ENCODE results near the gene FAM53B. TPM values are rescaled to one million over a fixed set of nuclear protein-coding genes. Genes with fewer than 3 reads are reported as not detected.
A peak's percentile ranks its signal among the peaks of the same experiment; 100 is the strongest.

Gene FAM53B
- total RNA-seq, 2 experiments from 2014 or later, result 33.5 to 45.5 TPM

DNA sequence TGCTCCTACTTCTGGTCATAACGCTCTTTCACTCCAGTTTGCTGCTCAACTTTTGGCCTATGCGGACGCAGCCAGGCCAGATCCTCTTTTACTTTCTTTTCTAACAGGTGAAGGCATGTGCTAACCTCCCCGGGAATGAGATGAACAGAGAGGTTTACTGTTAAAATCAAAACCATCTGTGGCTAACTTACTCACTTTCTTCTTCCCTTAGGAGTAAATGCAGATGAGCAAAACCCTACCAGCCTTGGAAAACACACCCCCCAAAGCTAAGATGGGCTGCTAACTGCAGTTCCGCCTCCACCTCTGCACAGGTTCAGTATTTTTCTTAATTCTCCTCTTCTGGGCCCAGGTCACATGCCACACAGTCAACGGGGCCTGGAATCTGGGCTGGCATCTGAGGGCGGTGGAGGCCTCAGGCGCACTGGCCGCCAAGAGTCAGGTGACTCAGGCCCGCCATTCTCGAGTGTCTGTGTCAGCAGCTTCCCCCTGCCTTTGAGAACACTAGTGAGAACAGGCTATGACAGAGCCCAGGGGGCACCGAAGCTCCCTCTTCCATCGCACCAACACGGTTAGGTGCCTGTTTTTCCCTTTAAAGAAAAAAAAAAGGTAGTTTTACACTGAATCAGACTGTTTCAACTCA, 11.1 kb downstream of the FAM53B start:
- peak; percentile 76 for ATAC-seq

DNA sequence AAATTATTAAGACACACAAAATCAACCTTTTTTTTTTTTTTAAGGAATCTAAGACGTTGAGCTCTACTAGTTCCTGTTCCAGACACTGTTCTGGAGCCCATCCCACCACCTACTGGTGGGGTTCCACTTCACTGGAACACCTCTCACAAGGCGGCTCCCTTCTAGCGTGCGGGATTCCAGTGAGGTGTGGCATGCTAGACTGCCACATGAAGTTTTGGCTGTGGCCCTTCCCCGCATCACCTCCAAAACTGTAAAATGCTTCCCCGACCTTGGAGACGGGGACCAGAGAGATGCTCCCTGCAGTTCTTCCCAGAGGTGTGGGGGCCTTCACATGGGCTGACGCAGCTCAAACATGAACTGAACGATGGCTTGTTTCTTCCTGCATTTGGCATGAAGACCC, 12.6 kb downstream of the FAM53B start:
- Mint-ChIP-seq H3K4me3 (no peak overlapping the region), H3K9me3 (ENCODE audit: low read depth) (no peaks in the 10 kb centered on the region), H3K27me3 (no peaks in the 10 kb centered on the region), H3K27ac (no peak overlapping the region), H3K4me1 (peaks cover 93% of the 10 kb centered on the region), H3K36me3 (peaks cover 21% of the 10 kb centered on the region)
- DNase-seq (peak; percentile 36), ATAC-seq (no peak)
- CTCF ChIA-PET, result interaction anchor here (1.1 to 4.5 kb wide), 5 partner anchors 8 to 120 kb away, joined by 3 to 40 read pairs (median 5); no protein-coding TSS in a partner anchor

More for the DNA sequence above, 11.1 kb downstream of the FAM53B start:
- H3K4me3 Mint-ChIP-seq, result peak overlapping the region; percentile 67
- no peaks in the 10 kb centered on the region for H3K27me3 Mint-ChIP-seq
- H3K36me3 Mint-ChIP-seq, result peaks cover 20% of the 10 kb centered on the region
- CTCF ChIA-PET, result interaction anchor here (0.7 to 4.5 kb wide), 11 partner anchors 9 to 90 kb away, joined by 3 to 40 read pairs (median 4); no protein-coding TSS in a partner anchor
- H3K9me3 Mint-ChIP-seq (ENCODE audit: low read depth), result no peaks in the 10 kb centered on the region
- peak; percentile 80 for DNase-seq
- peak overlapping the region; percentile 89 for H3K27ac Mint-ChIP-seq
- H3K4me1 Mint-ChIP-seq, result peaks cover 97% of the 10 kb centered on the region

GRCh38 chr10:124730790-124731189, 13.4 kb downstream of the FAM53B start:
- CTCF ChIA-PET, result interaction anchor here (1.3 to 4.5 kb wide), 2 partner anchors 11 to 13 kb away, joined by 5 to 40 read pairs; no protein-coding TSS in a partner anchor
- H3K27ac Mint-ChIP-seq, result no peak overlapping the region
- ATAC-seq, result no peak
- peaks cover 24% of the 10 kb centered on the region for H3K36me3 Mint-ChIP-seq
- peaks cover 92% of the 10 kb centered on the region for H3K4me1 Mint-ChIP-seq
- no peak for DNase-seq
- H3K9me3 Mint-ChIP-seq (ENCODE audit: low read depth), result no peaks in the 10 kb centered on the region
- H3K27me3 Mint-ChIP-seq, result no peaks in the 10 kb centered on the region
- H3K4me3 Mint-ChIP-seq, result no peak overlapping the region

DNA sequence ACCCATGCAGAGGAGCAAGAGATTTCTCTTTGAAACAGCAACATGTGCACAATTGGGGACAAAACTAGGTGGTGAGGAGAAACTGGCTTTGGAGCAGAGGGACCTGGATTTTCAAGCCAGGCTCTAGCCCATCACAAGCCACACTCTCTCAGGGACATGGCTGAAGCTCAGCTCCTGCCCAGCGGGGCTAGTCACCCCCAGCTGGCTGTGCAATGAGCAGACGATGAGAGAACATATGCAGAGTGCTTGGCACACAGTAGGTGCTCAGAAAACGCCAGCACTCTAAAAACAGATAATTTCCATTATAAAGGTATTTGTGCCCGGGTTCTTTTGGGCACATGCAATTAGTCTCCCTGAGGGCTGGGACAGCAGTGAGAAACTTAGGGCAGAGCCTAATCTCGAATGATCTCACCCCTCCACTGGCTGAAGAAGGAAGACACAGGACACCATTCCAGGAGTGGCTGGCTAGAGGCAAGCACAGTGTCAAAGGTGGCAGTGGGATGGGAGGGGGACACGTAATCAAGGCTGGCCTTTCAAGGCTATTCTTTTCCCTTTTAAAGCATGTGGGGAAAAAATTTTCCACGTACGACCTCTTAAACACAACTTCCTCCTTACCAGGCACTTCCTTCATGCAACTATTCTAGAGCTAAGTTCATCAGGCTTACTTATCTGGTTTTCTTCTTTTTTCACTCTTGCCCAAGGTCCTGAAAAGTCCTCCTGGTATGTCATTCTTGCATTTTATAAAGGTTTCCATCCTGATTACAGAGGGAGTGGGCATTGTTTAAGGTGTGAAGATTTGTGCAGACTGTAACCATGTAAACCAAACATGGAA, 15.1 kb downstream of the FAM53B start:
- CTCF ChIA-PET, result interaction anchor here (0.7 to 4.4 kb wide), 9 partner anchors 10 to 81 kb away, joined by 3 to 27 read pairs (median 4); no protein-coding TSS in a partner anchor
- H3K9me3 Mint-ChIP-seq (ENCODE audit: low read depth), result no peaks in the 10 kb centered on the region
- no peaks in the 10 kb centered on the region for H3K27me3 Mint-ChIP-seq
- ATAC-seq (no peak), DNase-seq (no peak)
- peak overlapping the region; percentile 52 for H3K27ac Mint-ChIP-seq
- H3K4me3 Mint-ChIP-seq, result peak overlapping the region; percentile 11
- peaks cover 93% of the 10 kb centered on the region for H3K4me1 Mint-ChIP-seq
- peaks cover 31% of the 10 kb centered on the region for H3K36me3 Mint-ChIP-seq

DNA sequence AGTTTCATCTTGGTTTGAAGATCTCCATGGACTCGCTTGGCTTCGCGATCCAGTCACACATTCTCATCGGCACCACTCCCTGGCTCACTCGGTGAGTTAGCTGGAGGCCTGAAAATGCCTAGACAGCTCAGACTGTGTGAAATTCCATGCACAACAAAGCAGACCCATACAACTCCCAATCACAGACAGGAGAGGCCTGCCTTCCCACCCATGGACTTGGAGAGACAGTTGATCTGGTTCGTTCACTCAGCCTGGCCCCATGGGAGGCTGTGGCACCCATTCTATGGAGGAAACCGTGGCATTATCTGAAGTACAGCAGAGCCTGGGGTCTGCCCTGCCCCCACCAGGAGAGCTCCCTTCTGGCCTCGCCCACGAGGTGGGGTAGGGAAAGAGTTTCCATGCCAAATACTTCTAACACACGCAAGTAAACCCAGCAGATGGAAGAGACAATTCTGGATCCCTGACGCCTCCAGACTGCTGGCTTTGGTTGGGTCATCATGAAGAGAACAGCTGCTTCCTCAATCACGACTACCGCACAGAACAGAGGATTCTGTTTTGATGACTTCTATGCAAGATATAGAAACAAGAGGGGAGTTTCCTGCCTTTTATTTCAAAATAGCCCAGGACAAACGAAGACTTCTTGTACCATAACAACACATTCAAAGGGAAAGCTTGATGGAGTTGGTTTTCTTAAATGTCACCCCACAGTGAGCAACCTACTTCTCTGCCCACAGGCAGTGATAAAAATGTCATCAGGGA, 15.9 kb downstream of the FAM53B start:
- CTCF ChIA-PET, result interaction anchor here (0.7 to 4.4 kb wide), 10 partner anchors 10 to 80 kb away, joined by 3 to 27 read pairs (median 4); no protein-coding TSS in a partner anchor
- H3K36me3 Mint-ChIP-seq, result peaks cover 29% of the 10 kb centered on the region
- peak overlapping the region; percentile 52 for H3K27ac Mint-ChIP-seq
- peak overlapping the region; percentile 11 for H3K4me3 Mint-ChIP-seq
- no peaks in the 10 kb centered on the region for H3K27me3 Mint-ChIP-seq
- H3K4me1 Mint-ChIP-seq, result peaks cover 93% of the 10 kb centered on the region
- ATAC-seq, result no peak
- no peak for DNase-seq
- H3K9me3 Mint-ChIP-seq (ENCODE audit: low read depth), result no peaks in the 10 kb centered on the region

DNA sequence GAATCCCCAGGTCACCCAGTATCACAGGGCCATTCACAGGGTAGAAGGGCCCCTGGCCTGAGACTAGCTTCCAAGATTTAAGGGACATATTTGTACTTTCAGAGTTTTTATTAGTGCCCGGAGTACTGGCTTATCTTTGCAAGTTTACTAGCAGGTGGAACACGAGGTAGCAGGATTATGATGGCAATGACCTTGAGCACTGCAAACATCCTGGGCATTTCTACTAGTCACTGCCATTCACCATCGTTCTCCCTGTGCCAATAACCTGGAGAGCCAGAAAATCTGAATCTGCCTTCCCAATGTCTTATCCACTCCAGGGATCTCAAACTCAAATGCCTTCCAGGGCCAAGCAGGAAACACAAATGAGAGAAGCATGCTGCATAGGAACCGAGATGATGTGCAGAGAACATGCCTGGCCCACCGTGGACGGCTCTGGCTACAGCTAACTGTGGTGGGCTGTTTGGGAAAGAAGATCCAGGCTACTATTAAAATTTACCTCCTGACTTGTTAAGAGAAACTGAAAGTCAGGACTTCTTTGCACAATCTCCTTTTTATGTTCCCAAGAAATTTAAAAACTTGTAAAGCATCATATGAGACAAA, 16.7 kb downstream of the FAM53B start:
- Mint-ChIP-seq H3K4me3 (no peak overlapping the region), H3K27me3 (no peaks in the 10 kb centered on the region), H3K4me1 (peaks cover 93% of the 10 kb centered on the region), H3K36me3 (peaks cover 26% of the 10 kb centered on the region), H3K27ac (no peak overlapping the region), H3K9me3 (ENCODE audit: low read depth) (no peaks in the 10 kb centered on the region)
- CTCF ChIA-PET, result interaction anchor here (1.6 to 4.4 kb wide), 4 partner anchors 9 to 49 kb away, joined by 4 to 27 read pairs (median 16); no protein-coding TSS in a partner anchor
- no peak for ATAC-seq
- no peak for DNase-seq

- ATAC-seq (no peak), DNase-seq (no peak)
- CTCF ChIA-PET, result interaction anchor here (1.6 to 4.4 kb wide), 3 partner anchors 7 to 37 kb away, joined by 6 to 27 read pairs (median 8); no protein-coding TSS in a partner anchor
- Mint-ChIP-seq H3K27ac (no peak overlapping the region), H3K36me3 (peaks cover 23% of the 10 kb centered on the region), H3K4me1 (peaks cover 91% of the 10 kb centered on the region), H3K4me3 (no peak overlapping the region), H3K27me3 (no peaks in the 10 kb centered on the region), H3K9me3 (ENCODE audit: low read depth) (no peaks in the 10 kb centered on the region)
These were observed 18.4 kb downstream of the FAM53B start for GRCh38 chr10:124725791-124726190.

GRCh38 chr10:124725171-124725631, 19.0 kb downstream of the FAM53B start:
- no peaks in the 10 kb centered on the region for H3K9me3 Mint-ChIP-seq (ENCODE audit: low read depth)
- CTCF ChIA-PET, result interaction anchor here (0.9 to 3.1 kb wide), 4 partner anchors 9 to 36 kb away, joined by 3 to 22 read pairs (median 8); no protein-coding TSS in a partner anchor
- H3K4me1 Mint-ChIP-seq, result peaks cover 90% of the 10 kb centered on the region
- no peak overlapping the region for H3K4me3 Mint-ChIP-seq
- no peaks in the 10 kb centered on the region for H3K27me3 Mint-ChIP-seq
- no peak overlapping the region for H3K27ac Mint-ChIP-seq
- DNase-seq (no peak), ATAC-seq (no peak)
- H3K36me3 Mint-ChIP-seq, result peaks cover 20% of the 10 kb centered on the region

DNA sequence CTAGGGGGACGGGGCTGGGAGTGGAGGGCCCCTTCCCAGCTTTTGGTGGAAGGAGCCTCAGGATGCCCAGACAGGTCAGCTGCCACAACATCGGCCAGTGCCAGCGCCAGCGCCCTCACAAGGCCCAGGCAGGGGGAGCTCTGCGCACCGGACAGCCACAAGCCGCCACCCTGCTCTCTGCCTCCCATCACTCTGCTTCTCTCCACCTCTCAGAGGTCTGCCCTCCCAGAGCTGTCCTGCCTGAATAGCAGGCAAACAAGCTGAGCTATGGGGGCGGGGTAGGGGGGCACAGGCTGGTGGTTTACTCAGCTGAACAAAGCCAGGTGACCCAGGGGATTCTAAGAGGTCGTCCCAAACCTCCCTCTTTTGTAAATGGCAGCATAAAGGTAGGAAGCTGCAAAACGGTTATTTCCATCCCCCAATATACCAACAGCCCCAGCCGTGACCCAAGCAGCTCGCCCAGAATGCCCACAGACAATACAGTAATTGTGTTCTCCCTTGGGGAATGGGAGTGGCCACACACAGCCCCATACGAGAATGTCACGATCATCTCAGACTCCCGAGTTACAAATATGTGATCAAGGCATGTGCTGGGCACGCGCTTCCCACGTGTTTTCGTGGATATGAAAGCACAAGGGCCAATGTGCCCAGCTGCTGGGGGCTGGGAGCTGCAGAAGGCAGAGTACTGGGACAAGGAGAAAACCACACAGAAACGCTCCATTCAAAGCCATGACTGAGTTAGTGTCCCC, 19.7 kb downstream of the FAM53B start:
- peak overlapping the region; percentile 33 for H3K4me3 Mint-ChIP-seq
- no peak for DNase-seq
- peaks cover 87% of the 10 kb centered on the region for H3K4me1 Mint-ChIP-seq
- no peak for ATAC-seq
- H3K27me3 Mint-ChIP-seq, result no peaks in the 10 kb centered on the region
- H3K9me3 Mint-ChIP-seq (ENCODE audit: low read depth), result no peaks in the 10 kb centered on the region
- CTCF ChIA-PET, result interaction anchor here (0.8 to 3.1 kb wide), 7 partner anchors 9 to 77 kb away, joined by 3 to 22 read pairs (median 3); no protein-coding TSS in a partner anchor
- peak overlapping the region; percentile 88 for H3K27ac Mint-ChIP-seq
- H3K36me3 Mint-ChIP-seq, result peaks cover 20% of the 10 kb centered on the region

GRCh38 chr10:124723826-124724225, 20.4 kb downstream of the FAM53B start:
- DNase-seq, result no peak
- Mint-ChIP-seq H3K4me1 (peaks cover 87% of the 10 kb centered on the region), H3K4me3 (peak overlapping the region; percentile 33), H3K27me3 (no peaks in the 10 kb centered on the region), H3K27ac (peak overlapping the region; percentile 88), H3K9me3 (ENCODE audit: low read depth) (no peaks in the 10 kb centered on the region), H3K36me3 (peaks cover 17% of the 10 kb centered on the region)
- CTCF ChIA-PET, result interaction anchor here (0.8 to 9.0 kb wide), 8 partner anchors 10 to 335 kb away, joined by 3 to 106 read pairs (median 5); no protein-coding TSS in a partner anchor
- ATAC-seq, result no peak

GRCh38 chr10:124722798-124723783, 21.1 kb downstream of the FAM53B start:
- CTCF ChIA-PET, result interaction anchor here (0.9 to 9.0 kb wide), 9 partner anchors 9 to 334 kb away, joined by 3 to 106 read pairs (median 4); no protein-coding TSS in a partner anchor
- Mint-ChIP-seq H3K27ac (peak overlapping the region; percentile 88), H3K4me3 (peak overlapping the region; percentile 44), H3K4me1 (peaks cover 87% of the 10 kb centered on the region), H3K9me3 (ENCODE audit: low read depth) (no peaks in the 10 kb centered on the region), H3K27me3 (no peaks in the 10 kb centered on the region), H3K36me3 (peaks cover 17% of the 10 kb centered on the region)
- ATAC-seq (peak; percentile 44), DNase-seq (peak; percentile 79)

All from activated CD8-positive, alpha-beta memory T cell treated with anti-CD3 and anti-CD28 coated beads, Interleukin-2, amount 10 ng/mL, durations not matched to agents 7 days and 5 days (primary cell).